ENCODE results near the gene INTS11.

The INTS11 gene

GRCh38 chr1:1298861-1299685 is 25.4 kb downstream of the INTS11 start:
- TF ChIP-seq CTCF (IDR thresholded peaks at IDR 0.05; ENCODE audit: insufficient read depth, missing control alignments), result no peak
- DNase-seq (ENCODE audit: insufficient read length, low spot score) (no peak), FAIRE-seq (no peak)

- no peak for TF ChIP-seq CTCF (IDR thresholded peaks at IDR 0.05; ENCODE audit: insufficient read depth, missing control alignments)
- no peak for DNase-seq (ENCODE audit: insufficient read length, low spot score)
- no peak for FAIRE-seq
These were observed 26.5 kb downstream of the INTS11 start for GRCh38 chr1:1297802-1298424.

- no peak for FAIRE-seq
- no peak for DNase-seq (ENCODE audit: insufficient read length, low spot score)
- no peak for TF ChIP-seq CTCF (IDR thresholded peaks at IDR 0.05; ENCODE audit: insufficient read depth, missing control alignments)
These were observed 28.1 kb downstream of the INTS11 start for GRCh38 chr1:1296070-1297061.

GRCh38 chr1:1295154-1295923 is 29.1 kb downstream of the INTS11 start:
- no peak for FAIRE-seq
- TF ChIP-seq CTCF (IDR thresholded peaks at IDR 0.05; ENCODE audit: insufficient read depth, missing control alignments), result no peak
- no peak for DNase-seq (ENCODE audit: insufficient read length, low spot score)

GRCh38 chr1:1294250-1294890 is 30.1 kb downstream of the INTS11 start:
- no peak for TF ChIP-seq CTCF (IDR thresholded peaks at IDR 0.05; ENCODE audit: insufficient read depth, missing control alignments)
- FAIRE-seq (no peak), DNase-seq (ENCODE audit: insufficient read length, low spot score) (no peak)
